HG03571 (cell line): ENCODE results near the gene ADCY5.

ENCODE experiments used
- ATAC-seq: cut with Tn5 transposase; IDR thresholded peaks from one replicate; pipeline ENCODE4 v1.9.1; 2021; ENCODE audit not compliant: unreplicated experiment

ADCY5 gene

DNA sequence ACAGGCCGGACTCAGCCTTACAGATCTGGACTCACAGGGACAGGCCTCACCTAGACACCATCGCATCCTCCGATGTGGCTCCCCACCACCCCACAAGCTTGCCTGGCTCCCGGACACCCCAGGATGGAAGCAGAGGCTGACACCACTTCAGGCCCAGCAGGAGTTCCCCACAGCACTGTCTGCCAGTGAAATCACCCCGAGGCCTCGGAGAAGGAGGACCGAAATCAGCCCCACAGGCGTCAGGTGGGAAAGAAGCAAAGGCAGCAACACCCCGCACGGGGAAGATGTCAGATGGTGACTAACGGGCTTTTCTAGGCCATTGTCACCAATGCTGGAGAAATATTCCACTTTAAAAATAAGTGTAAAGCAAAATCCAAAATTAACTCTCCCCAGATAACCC lies 18.6 kb downstream of the ADCY5 start:
- ATAC-seq: no peak

GRCh38 chr3:123429362-123430125 lies 19.3 kb downstream of the ADCY5 start:
- no peak for ATAC-seq

GRCh38 chr3:123424999-123425712 lies 23.7 kb downstream of the ADCY5 start:
- no peak for ATAC-seq

GRCh38 chr3:123424321-123424998 lies 24.4 kb downstream of the ADCY5 start:
- ATAC-seq: no peak

GRCh38 chr3:123423806-123424205 lies 25.1 kb downstream of the ADCY5 start:
- no peak for ATAC-seq

GRCh38 chr3:123423031-123423430 lies 25.9 kb downstream of the ADCY5 start:
- ATAC-seq: no peak

DNA sequence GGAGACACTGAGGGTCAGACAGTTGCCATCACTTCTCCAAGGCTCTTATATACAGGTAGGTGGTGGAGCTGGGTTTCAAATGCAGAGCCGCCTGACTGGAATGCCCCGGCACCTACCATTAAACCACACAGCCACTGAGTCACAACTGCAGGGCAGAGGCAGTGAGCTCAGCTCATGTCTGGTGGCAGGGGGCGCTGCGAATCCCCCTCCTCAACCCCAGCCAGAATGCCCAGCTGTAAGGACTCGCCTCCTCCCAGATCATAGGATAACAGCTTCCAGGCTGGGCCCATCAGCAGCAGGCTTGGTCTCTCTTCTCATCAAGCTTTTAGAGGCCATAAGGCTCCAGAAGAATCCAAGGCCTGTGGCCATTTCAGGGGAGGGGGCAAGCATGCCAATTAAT lies 26.4 kb downstream of the ADCY5 start:
- no peak for ATAC-seq

DNA sequence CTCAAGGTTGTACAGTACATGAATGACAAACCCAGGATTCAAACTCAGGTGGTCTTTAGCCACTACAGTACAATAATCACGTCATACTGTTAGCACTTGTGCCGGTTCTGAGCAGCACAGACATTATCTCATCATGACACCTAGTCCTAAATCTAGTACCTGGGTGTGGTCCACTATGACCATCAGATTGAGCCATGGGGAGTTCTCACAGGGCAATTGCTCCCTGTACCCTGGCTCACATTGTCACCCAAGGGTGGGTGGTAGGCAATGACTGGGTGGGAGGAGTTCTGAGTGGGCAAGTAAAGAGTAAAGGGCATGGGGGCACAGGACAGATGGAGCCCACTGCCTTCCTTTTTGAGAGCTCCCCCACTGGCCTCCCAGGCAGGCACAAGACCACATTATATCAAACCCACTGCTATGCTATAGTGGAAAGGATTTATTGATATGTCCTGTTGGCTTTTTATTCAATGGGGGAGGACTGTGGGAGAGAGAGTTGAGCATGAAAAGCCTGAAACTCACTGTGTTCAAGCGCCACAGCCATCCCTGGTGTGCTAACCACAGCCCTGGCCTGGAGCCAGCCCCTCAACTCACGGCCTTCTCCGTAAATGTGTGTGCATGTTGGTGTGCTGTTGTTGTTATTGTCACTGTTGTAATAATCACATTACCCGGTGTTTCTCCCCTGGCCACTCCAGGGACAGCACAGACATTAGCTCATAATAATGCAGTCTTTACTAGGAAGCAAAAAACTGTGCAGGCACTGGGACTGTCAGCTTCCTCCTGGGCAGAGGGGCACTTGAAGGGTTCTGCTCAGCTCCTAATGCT lies 27.3 kb downstream of the ADCY5 start:
- no peak for ATAC-seq

DNA sequence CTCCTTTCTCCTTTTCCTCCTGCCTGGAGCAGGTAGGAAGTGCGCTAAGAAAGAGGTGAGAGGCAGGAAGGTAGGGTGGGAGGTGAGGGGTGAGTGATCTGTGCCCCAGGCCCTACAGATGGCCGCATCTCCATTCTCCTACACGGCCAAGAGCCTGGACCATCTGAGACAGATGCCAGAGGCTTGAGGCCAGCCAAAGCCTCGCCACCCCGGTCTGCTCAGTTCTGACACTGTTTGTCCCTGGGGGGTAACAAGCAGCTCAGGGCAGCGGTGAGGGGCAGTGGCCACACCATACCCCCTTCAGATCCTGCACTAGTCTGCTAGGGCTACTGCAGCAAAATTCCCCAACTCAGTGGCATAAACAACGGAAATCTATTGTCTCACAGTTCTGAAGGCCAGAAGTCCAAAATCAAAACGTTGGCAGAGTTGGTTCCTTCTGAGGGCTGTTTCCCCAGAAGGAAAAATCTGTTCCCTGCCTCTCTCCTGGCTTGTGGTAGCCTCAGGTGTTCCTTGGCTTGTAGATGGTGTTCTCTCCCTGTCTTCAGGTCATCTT lies 28.4 kb downstream of the ADCY5 start:
- no peak for ATAC-seq

DNA sequence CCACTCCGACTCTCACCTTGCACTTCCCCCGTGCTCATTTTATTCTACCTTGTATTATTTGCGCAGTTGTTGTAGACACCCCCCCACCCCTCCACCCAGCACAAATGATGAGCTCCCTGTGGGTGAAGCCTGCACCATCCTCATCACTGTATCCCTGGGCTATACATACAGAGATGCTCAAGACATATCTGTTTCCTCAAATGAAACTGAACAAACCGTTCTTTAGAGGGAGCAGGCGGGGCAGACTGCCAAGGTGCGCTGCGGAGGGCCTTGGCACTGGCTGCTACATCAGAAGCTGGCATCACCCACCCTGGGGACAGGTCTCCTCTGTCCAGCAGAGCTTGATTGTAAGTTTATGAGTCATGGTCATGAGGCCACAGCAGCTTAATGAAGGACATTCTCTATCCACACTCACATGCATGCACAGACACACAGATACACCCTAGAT lies 29.0 kb downstream of the ADCY5 start:
- no peak for ATAC-seq

- ATAC-seq: no peak
Observed at GRCh38 chr3:123419181-123419849, 29.6 kb downstream of the ADCY5 start.

- no peak for ATAC-seq
Observed at GRCh38 chr3:123416647-123417046, 32.2 kb downstream of the ADCY5 start.

DNA sequence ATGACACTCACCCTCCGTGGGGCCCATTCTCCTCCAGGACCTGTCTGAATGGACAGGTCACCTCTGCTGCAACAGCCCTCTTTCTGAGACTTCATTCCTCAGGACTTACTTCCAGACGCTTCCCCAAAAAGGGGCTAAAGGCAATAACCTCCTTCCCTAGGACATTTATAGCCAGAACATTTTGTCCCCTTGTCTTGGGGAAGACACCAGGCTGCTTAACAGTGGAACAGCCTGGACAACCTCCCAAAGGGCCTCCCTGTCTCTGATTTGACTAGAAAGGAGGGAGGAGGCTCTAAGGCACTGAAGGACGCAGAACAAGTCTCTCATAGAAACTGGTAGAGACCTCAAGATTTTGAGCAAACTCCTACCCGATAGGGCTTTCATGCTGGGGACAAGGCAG lies 32.7 kb downstream of the ADCY5 start:
- no peak for ATAC-seq

GRCh38 chr3:123414973-123415775 lies 33.7 kb downstream of the ADCY5 start:
- ATAC-seq: no peak

DNA sequence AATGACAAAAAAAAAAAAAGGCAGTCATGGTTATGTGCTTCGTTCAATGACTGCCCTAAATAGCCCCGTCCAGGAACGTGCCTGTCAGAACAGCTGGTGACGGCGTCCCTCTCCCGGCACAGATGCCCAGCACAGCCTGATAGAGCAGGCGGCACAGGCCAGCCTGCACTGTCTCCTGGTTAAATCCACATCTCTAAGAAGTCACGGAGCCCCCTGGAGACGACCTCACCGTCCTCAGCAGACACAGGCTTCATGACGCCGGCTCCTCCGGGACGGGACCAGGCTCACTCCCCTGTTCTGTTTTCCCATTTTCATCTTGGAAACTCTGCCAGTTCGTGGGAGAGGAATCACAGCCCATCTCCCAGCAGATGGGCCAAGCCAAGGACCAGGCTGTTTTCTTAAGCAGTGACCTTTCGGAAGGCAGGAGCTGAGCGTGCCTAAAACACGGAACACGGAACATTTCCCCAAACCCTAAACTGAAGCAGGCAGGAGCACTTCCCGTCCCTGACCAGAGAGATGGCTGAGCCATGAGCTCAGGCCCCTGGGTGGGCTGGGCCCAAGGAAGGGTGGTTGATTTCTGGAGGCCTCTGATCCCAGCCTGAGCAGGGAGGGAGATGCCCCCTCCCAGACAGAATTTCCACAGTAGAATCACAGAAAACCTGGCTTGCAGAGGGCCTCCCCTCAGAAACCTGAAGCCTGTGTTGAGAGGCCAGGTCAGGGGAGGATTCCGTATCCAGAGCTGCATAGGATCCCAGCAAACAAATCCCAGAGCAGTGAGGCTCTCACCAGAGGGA lies 35.9 kb downstream of the ADCY5 start:
- ATAC-seq: no peak

- no peak for ATAC-seq
Observed at GRCh38 chr3:123412076-123412475, 36.8 kb downstream of the ADCY5 start.

DNA sequence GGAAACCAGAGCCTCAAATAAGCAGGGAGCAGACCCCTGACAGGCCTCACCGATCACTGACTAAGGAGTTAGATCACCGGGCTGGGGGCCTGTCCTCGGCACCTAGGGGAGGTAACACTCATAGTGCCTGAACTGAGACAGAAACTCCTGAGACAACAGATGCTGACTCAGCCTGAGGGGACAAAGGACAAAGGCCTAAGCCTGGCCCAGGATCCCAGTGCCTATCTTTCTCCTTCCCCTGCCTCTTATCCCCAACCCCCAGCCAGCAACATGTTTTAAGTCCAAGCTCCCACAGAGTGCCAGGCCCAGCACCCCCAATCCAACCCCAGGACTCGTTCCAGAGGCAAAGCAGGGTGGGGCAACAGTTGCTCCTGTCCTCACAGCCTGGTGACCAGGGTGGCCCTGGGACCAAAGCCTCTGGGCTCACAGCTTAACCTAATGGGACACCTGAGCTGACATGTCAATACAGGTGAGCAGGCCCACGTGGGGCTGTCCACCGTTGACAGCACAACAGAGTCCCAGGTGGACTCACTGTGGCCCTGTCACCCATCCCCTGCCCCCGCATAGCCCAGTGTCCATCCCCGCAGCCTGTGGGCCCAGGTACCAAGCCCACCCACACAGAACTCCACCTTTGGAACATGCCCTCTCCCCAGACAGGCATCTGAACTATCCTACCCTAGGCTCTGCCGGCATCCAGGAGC lies 37.4 kb downstream of the ADCY5 start:
- no peak for ATAC-seq

DNA sequence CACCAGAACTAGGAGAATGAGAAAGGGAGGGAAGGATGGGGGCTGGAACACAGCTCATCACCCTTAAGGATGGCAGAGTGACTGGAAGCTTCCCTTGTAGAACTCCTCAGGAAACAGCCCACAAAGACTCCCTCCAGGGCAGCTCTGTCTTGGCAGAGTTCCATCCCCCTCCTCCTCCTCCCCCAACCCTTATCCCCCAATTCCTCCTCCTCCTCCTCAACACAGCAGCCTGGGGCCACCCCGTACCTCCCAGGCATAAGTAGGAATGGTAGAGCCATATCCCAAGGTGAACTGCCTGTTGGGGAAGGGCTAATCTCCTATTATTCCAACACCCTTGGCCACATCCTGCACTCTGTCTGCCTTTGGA lies 38.8 kb downstream of the ADCY5 start:
- ATAC-seq: no peak
